ENCODE results near the gene DBNDD1. TPM values are rescaled to one million over a fixed set of nuclear protein-coding genes. Genes with fewer than 3 reads are reported as not detected.

The DBNDD1 gene
- total RNA-seq, 4 donors from 2014 or later = 7.4 to 12.8 (median 10.3) TPM

DNA sequence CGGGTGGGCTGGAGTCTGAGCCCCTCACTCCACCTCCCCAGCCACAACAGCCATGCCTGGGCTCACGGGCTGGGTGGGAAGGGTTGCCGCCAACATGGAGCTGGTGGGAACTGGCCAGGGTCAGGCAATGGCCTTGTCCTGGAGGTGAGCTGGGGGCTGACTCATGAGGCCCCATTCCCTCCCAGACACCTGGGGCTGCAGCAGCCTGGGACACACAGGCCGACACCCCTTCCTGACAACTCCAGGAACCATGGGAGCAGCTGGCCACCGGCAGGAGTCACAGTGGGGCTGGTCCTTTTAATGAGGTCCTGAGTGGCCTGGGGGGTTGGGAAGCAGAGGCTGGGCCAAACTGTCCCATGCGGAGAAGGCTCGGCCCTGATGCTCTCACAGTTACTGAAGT lies 12.2 kb downstream of the DBNDD1 start:
- intact Hi-C loops (cut with DNase I) = no loop called here
- Histone ChIP-seq H3K4me1 (no peaks in the 10 kb centered on the region), H3K4me3 (replicated peaks in 1 of 3) (no peak overlapping the region), H3K27ac (no peak overlapping the region), H3K9me3 (no peaks in the 10 kb centered on the region), H3K36me3 (no peaks in the 10 kb centered on the region), H3K27me3 (no peaks in the 10 kb centered on the region)
- DNase-seq = no peak
- 83 to 90% methylated on average over 1 to 5 of the region's 7 CpGs for WGBS, 2 donors
- TF ChIP-seq POLR2A (IDR thresholded peaks at IDR 0.05) = no peak
- TF ChIP-seq CTCF (IDR thresholded peaks at IDR 0.05) = no peak

DNA sequence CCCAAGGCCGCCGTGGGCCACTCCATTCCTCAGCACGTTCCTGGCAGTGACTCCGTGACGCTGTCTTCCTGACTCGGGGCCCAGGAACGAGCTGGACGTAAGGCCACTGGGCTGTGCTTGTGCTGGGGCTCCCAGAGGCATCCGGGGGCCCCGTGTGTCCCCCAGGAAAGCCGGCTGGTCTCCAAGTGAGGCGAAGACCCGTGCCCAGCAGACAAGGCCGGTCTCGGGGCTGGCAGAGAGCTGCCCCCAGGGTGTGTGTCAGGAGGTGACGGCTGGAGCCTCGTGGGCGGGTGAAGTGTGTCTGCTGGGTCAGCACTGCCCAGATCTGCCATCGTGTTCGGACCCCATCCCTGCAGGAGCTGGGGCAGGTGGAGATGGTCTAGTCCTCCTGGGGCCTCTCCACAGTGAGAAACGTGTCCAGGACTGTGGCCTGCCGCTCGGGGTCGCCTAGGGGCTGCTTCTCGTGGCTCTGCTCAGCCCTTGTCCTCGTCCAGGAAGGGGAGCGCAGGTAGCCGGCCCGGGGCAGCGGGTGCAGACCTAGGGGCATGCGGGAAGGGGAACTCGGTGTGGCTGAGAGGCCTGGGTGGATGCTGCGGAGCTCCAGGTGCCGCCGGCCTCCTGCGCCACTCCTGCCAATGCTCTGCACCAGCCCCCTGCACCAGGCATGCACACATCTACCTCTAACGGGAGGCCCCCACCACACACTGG lies 13.1 kb downstream of the DBNDD1 start:
- H3K4me1 ChIP-seq = no peaks in the 10 kb centered on the region
- TF ChIP-seq POLR2A (IDR thresholded peaks at IDR 0.05) (no peak), CTCF (IDR thresholded peaks at IDR 0.05) (no peak)
- WGBS, 2 donors = 97 to 100% methylated on average over 3 to 22 of the region's 37 CpGs
- intact Hi-C loops (cut with DNase I) = no loop called here
- no peaks in the 10 kb centered on the region for H3K36me3 ChIP-seq
- no peak overlapping the region for H3K4me3 ChIP-seq (replicated peaks in 1 of 3)
- DNase-seq = no peak
- no peak overlapping the region for H3K27ac ChIP-seq
- H3K9me3 ChIP-seq = no peaks in the 10 kb centered on the region
- no peaks in the 10 kb centered on the region for H3K27me3 ChIP-seq

GRCh38 chr16:90004577-90004976 lies 14.7 kb downstream of the DBNDD1 start:
- no peak for DNase-seq
- Histone ChIP-seq H3K36me3 (peaks cover 0 to 5% of the 10 kb centered on the region in 2 donors), H3K4me3 (replicated peaks in 1 of 3) (no peak overlapping the region), H3K27me3 (no peaks in the 10 kb centered on the region), H3K4me1 (no peaks in the 10 kb centered on the region), H3K27ac (no peak overlapping the region), H3K9me3 (no peaks in the 10 kb centered on the region)
- no peak for TF ChIP-seq CTCF (IDR thresholded peaks at IDR 0.05)
- no peak for TF ChIP-seq POLR2A (IDR thresholded peaks at IDR 0.05)
- intact Hi-C loops (cut with DNase I) = no loop called here
- 88 to 93% methylated on average over 6 to 11 of the region's 11 CpGs for WGBS, 2 donors

DNA sequence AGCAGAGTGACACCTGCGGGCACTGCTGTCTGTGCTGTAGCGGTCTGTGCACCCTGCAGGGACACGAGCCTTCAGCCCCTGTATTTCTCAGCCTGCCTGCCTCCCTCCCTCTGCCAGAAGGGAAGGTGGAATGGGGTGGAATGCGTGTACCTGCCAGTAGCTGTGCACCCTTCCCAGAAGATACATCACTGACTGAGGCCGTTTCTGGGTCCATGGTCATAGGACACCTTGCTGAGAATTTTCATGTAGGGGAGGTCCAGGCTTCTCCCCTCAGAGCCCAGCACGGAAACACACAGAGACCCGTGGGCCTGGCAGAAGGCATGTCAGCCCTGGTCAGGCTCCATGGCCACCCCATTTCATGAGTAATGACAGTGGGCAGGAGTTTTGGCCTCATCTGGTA lies 16.5 kb downstream of the DBNDD1 start:
- TF ChIP-seq POLR2A (IDR thresholded peaks at IDR 0.05) (no peak), CTCF (IDR thresholded peaks at IDR 0.05) (no peak)

DNA sequence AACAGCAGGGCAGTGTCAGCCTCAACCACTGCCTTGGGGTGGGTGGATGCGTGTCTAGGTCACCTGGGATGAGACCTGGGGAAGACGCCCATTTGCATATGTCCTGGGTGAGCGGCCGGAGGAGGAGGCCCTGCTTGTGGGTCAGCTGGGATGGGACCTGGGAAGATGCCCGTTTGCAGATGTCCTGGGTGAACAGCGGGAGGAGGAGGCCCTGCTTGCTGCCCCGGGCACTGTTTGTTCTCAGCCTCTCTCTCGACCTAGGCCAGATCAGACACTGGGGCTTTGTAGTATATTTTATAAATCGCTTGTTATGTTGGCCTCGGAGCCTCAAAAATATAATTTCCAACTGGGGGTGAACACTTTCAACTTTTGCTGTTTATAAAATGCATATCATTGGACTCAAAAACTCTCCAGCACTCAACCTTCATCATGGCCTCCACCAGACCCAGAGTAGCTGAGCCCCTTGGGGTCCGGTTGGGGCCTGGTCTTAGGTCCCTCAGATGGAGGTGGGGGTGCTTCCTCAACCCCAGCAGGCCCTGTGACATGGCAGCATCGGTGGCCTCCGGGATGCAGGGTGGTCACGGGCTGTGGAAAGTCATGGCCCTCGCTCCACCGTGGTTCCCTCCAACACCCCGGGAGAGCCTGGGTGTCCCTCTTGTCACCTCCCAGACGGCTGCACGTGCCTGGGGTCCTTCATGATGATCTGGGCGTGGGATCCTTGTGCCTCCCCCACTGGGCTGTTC lies 17.3 kb downstream of the DBNDD1 start:
- Histone ChIP-seq H3K9me3 (no peaks in the 10 kb centered on the region), H3K27me3 (no peaks in the 10 kb centered on the region), H3K4me1 (no peaks in the 10 kb centered on the region), H3K27ac (no peak overlapping the region), H3K4me3 (replicated peaks in 1 of 3) (no peak overlapping the region), H3K36me3 (peaks cover 4 to 5% of the 10 kb centered on the region in 2 donors)
- intact Hi-C loops (cut with DNase I) = no loop called here
- 89 to 90% methylated on average over 12 to 17 of the region's 20 CpGs for WGBS, 2 donors
- no peak for DNase-seq
- no peak for TF ChIP-seq CTCF (IDR thresholded peaks at IDR 0.05)
- no peak for TF ChIP-seq POLR2A (IDR thresholded peaks at IDR 0.05)

More for the DNA sequence above, 16.5 kb downstream of the DBNDD1 start:
- Histone ChIP-seq H3K4me1 (no peaks in the 10 kb centered on the region), H3K4me3 (replicated peaks in 1 of 3) (no peak overlapping the region), H3K9me3 (no peaks in the 10 kb centered on the region), H3K27me3 (no peaks in the 10 kb centered on the region), H3K36me3 (peaks cover 4 to 5% of the 10 kb centered on the region in 2 donors), H3K27ac (no peak overlapping the region)
- no peak for DNase-seq
- WGBS, 2 donors = 82 to 90% methylated on average over 3 to 7 of the region's 7 CpGs
- intact Hi-C loops (cut with DNase I) = no loop called here

Measured in thyroid gland (tissue), 4 donors.